IMR-90 (cell line): Measurements from ENCODE around the gene SPIN2A. TPM values are rescaled to one million over a fixed set of nuclear protein-coding genes. Genes with fewer than 3 reads are reported as not detected.

Experiments
- ATAC-seq: fragments of 200-7000 bp; cut with Tn5 transposase; 2 replicates; pipeline ENCODE4 v1.9.1; 2020; ENCODE audit warnings: low read depth, mild to moderate bottlenecking, moderate library complexity
- BruUV-seq: library from RNA; stranded (reverse); fragments of 400-500 nt; replicated peaks from 2 replicates; lab custom pipeline; 2021; lab: Mats Ljungman, UMichigan
- CTCF ChIA-PET: fragments of 300-600 bp; formaldehyde crosslinking; extraction: SDS; loops from one replicate; lab custom pipeline; 2021; ENCODE audit warnings: antibody characterized with exemption; lab: Yijun Ruan, JAX
- POLR2A ChIA-PET: fragments of 300-600 bp; sonication (Branson Sonifier 250); formaldehyde crosslinking; loops from one replicate; lab custom pipeline; 2022; ENCODE audit warnings: antibody characterized with exemption; ENCODE audit not compliant: unreplicated experiment; lab: Charles Lee
- DNase-seq: peaks from one replicate; pipeline ENCODE4 v3.0.0; 2013
- H2AFZ ChIP-seq: replicated peaks from 2 replicates; pipeline ENCODE3; 2013; ENCODE audit warnings: low read length, mild to moderate bottlenecking; ENCODE audit not compliant: poor library complexity
- H2AK5ac ChIP-seq: 2 replicates; pipeline ENCODE4 v1.6.1; 2013; ENCODE audit warnings: low read depth, low read length, inconsistent platforms
- H2AK9ac ChIP-seq: replicated peaks from 2 replicates; pipeline ENCODE3; 2013; ENCODE audit warnings: mild to moderate bottlenecking, low read depth, low read length, moderate library complexity; ENCODE audit not compliant: poor library complexity
- H2BK120ac ChIP-seq: 2 replicates; pipeline ENCODE4 v1.6.1; 2013; ENCODE audit warnings: low read depth, low read length, inconsistent platforms
- H2BK15ac ChIP-seq: 3 replicates; pipeline ENCODE4 v1.6.1; 2013; ENCODE audit warnings: low read depth, low read length, inconsistent platforms
- H2BK20ac ChIP-seq: 2 replicates; pipeline ENCODE4 v1.6.1; 2013; ENCODE audit warnings: low read depth, mild to moderate bottlenecking, inconsistent platforms, low read length, moderate library complexity
- H2BK5ac ChIP-seq: 2 replicates; pipeline ENCODE4 v1.6.1; 2013; ENCODE audit warnings: mild to moderate bottlenecking, low read depth, low read length, inconsistent platforms; ENCODE audit not compliant: poor library complexity, severe bottlenecking
- H3K14ac ChIP-seq: replicated peaks from 2 replicates; pipeline ENCODE4 v1.6.1; 2013; ENCODE audit warnings: low read depth, low read length, inconsistent platforms
- H3K18ac ChIP-seq: 2 replicates; pipeline ENCODE4 v1.6.1; 2013; ENCODE audit warnings: low read depth, low read length, control low read depth
- H3K23ac ChIP-seq: 2 replicates; pipeline ENCODE4 v1.6.1; 2013; ENCODE audit warnings: low read depth, low read length, inconsistent platforms
- H3K27ac ChIP-seq: 2 replicates; pipeline ENCODE4 v1.5.1; 2013; ENCODE audit warnings: mild to moderate bottlenecking, control low read depth, low read length; ENCODE audit not compliant: insufficient read depth
- H3K27me3 ChIP-seq: 2 replicates; pipeline ENCODE4 v1.6.1; 2013; ENCODE audit warnings: low read length; ENCODE audit not compliant: control insufficient read depth, insufficient read depth
- H3K36me3 ChIP-seq: 2 replicates; pipeline ENCODE4 v1.6.1; 2013; ENCODE audit warnings: low read length, mixed read lengths; ENCODE audit not compliant: control insufficient read depth, insufficient read depth
- H3K4ac ChIP-seq: 2 replicates; pipeline ENCODE4 v1.6.1; 2013; ENCODE audit warnings: low read depth, low read length, inconsistent platforms
- H3K4me1 ChIP-seq: 2 replicates; pipeline ENCODE4 v1.6.1; 2013; ENCODE audit warnings: low read length, mixed read lengths; ENCODE audit not compliant: control insufficient read depth, insufficient read depth
- H3K4me2 ChIP-seq: 2 replicates; pipeline ENCODE4 v1.6.1; 2013; ENCODE audit warnings: low read depth, mild to moderate bottlenecking, control low read depth, low read length, moderate library complexity
- H3K4me3 ChIP-seq: 2 replicates; pipeline ENCODE4 v1.5.1; 2013; ENCODE audit warnings: low read depth, mild to moderate bottlenecking, control low read depth, low read length, moderate library complexity; ENCODE audit not compliant: insufficient read depth
- H3K56ac ChIP-seq: 2 replicates; pipeline ENCODE4 v1.6.1; 2013; ENCODE audit warnings: low read length, inconsistent platforms; ENCODE audit not compliant: insufficient read depth; ENCODE audit errors: extremely low read depth
- H3K79me1 ChIP-seq, 2 experiments: 2 replicates each; pipeline ENCODE4 v1.6.1; 2013; ENCODE audit warnings: low read length in 2 of 2, inconsistent platforms in 1 of 2, low read depth in 1 of 2
- H3K9ac ChIP-seq: 2 replicates; pipeline ENCODE4 v1.6.1; 2013; ENCODE audit warnings: low read depth, low read length, control low read depth
- H3K9me1 ChIP-seq: 2 replicates; pipeline ENCODE4 v1.6.1; 2013; ENCODE audit warnings: low read length, inconsistent platforms; ENCODE audit not compliant: insufficient read depth
- H3K9me3 ChIP-seq: 2 replicates; pipeline ENCODE4 v1.6.1; 2013; ENCODE audit warnings: low read length; ENCODE audit not compliant: control insufficient read depth, insufficient read depth
- H4K20me1 ChIP-seq: 2 replicates; pipeline ENCODE4 v1.6.1; 2013; ENCODE audit warnings: low read length, inconsistent platforms; ENCODE audit not compliant: insufficient read depth
- H4K5ac ChIP-seq: 2 replicates; pipeline ENCODE4 v1.6.1; 2013; ENCODE audit warnings: mild to moderate bottlenecking, low read depth, low read length, control low read depth
- H4K8ac ChIP-seq, 2 experiments: 2 replicates each; pipeline ENCODE4 v1.6.1; 2013; ENCODE audit warnings: low read depth in 2 of 2, low read length in 2 of 2, control low read depth in 1 of 2, inconsistent platforms in 1 of 2
- H4K91ac ChIP-seq: 2 replicates; pipeline ENCODE4 v1.6.1; 2013; ENCODE audit warnings: low read depth, low read length, inconsistent platforms; ENCODE audit not compliant: insufficient read depth
- BHLHE40 ChIP-seq: fragments of 150-350 bp; IDR thresholded peaks from 2 replicates; pipeline ENCODE4 v1.6.1; 2016; ENCODE audit warnings: mild to moderate bottlenecking, low read depth, low read length
- CHD1 ChIP-seq: IDR thresholded peaks from 2 replicates; pipeline ENCODE4 v1.6.1; 2012; ENCODE audit warnings: low read depth, low read length, improper control_type of control experiment
- FOS ChIP-seq: fragments of 150-350 bp; IDR thresholded peaks from 2 replicates; pipeline ENCODE4 v1.6.1; 2016; ENCODE audit warnings: low read depth, low read length
- MAFK ChIP-seq: IDR thresholded peaks from 2 replicates; pipeline ENCODE4 v1.6.1; 2012; ENCODE audit warnings: low read depth, low read length, improper control_type of control experiment
- MAZ ChIP-seq: IDR thresholded peaks from 2 replicates; pipeline ENCODE4 v1.6.1; 2012; ENCODE audit warnings: low read depth, mild to moderate bottlenecking, low read length, improper control_type of control experiment, moderate library complexity, borderline replicate concordance
- MXI1 ChIP-seq: IDR thresholded peaks from 2 replicates; pipeline ENCODE4 v1.6.1; 2012; ENCODE audit warnings: low read depth, mild to moderate bottlenecking, low read length, moderate library complexity, borderline replicate concordance
- NFE2L2 ChIP-seq: fragments of 150-350 bp; IDR thresholded peaks from 2 replicates; pipeline ENCODE4 v1.6.1; 2016; ENCODE audit warnings: low read depth, mild to moderate bottlenecking, low read length
- POLR2A ChIP-seq: IDR thresholded peaks from 2 replicates; pipeline ENCODE4 v1.6.1; 2012; ENCODE audit warnings: mild to moderate bottlenecking, low read depth, low read length
- RAD21 ChIP-seq: IDR thresholded peaks from 2 replicates; pipeline ENCODE4 v1.6.1; 2012; ENCODE audit warnings: low read length, improper control_type of control experiment
- RCOR1 ChIP-seq: IDR thresholded peaks from 2 replicates; pipeline ENCODE4 v1.6.1; 2012; ENCODE audit warnings: mild to moderate bottlenecking, low read length, improper control_type of control experiment; ENCODE audit not compliant: insufficient replicate concordance
- RFX5 ChIP-seq: IDR thresholded peaks from 2 replicates; pipeline ENCODE4 v1.8.0; 2012; ENCODE audit warnings: low read depth, mild to moderate bottlenecking, low read length, moderate library complexity
- SMC3 ChIP-seq: fragments of 150-350 bp; IDR thresholded peaks from 2 replicates; pipeline ENCODE4 v1.6.1; 2016; ENCODE audit warnings: low read depth, mild to moderate bottlenecking, antibody characterized with exemption, low read length, moderate library complexity
- WGBS, 2 experiments: methylation state at CpG; one replicate each; pipeline versions ENCODE4 v1.1.5 to v1.1.7; 2013; ENCODE audit warnings: missing lambda C conversion rate in 2 of 2; ENCODE audit not compliant: insufficient read length in 1 of 2; ENCODE audit errors: extremely low coverage in 2 of 2; 5-methylcytosine and 5-hydroxymethylcytosine counted together
- dilution Hi-C: fragments of 300-500 bp; cut with HindIII; formaldehyde crosslinking; loops from one replicate; pipeline ENCODE4 v1.14.3; 2018; ENCODE audit warnings: low sequenced_read_pairs; ENCODE audit not compliant: unreplicated experiment
- in situ Hi-C: fragments of 300-500 bp; cut with MboI; formaldehyde crosslinking; loops from 3 replicates; pipeline ENCODE4 v1.14.3; 2019; ENCODE audit warnings: low sequenced_read_pairs, inconsistent platforms, mixed read lengths
- intact Hi-C: fragments of 100-400 bp; cut with micrococcal nuclease; formaldehyde crosslinking; loops from 2 replicates; pipeline ENCODE4 v1.10.0; 2022
- polyA plus RNA-seq, 3 experiments: library from polyadenylated mRNA; depleted of rRNA; stranded (reverse); fragments of >200 nt; gene quantifications; 2 replicates each; pipeline ENCODE4 v1.2.3, GENCODE V29; 2012; ENCODE audit warnings: low replicate concordance in 1 of 3
- total RNA-seq: library from RNA; depleted of rRNA; stranded (reverse); fragments of >200 nt; gene quantifications from 2 replicates; pipeline ENCODE4 v1.2.3, GENCODE V29; 2012
- TF ChIP-seq, protein P1 (sequence below): fragments of 150-350 bp; IDR thresholded peaks from 2 replicates; pipeline ENCODE4 v1.6.1; 2017; ENCODE audit warnings: mild to moderate bottlenecking, antibody characterized with exemption, low read length, low read depth
- TF ChIP-seq, protein P2 (sequence below): fragments of 150-350 bp; IDR thresholded peaks from 2 replicates; pipeline ENCODE4 v1.6.1; 2016; ENCODE audit warnings: low read depth, mild to moderate bottlenecking, low read length, moderate library complexity, borderline replicate concordance
- TF ChIP-seq, protein P3 (sequence below): conservative IDR thresholded peaks from 2 replicates; pipeline ENCODE4 v1.5.1; 2012; ENCODE audit warnings: mild to moderate bottlenecking, low read depth, low read length, improper control_type of control experiment

Gene SPIN2A
- total and polyA plus RNA-seq, 2 of the 4 experiments (the other 2 are of a cell fraction), result 0.18 to 0.63 TPM

DNA sequence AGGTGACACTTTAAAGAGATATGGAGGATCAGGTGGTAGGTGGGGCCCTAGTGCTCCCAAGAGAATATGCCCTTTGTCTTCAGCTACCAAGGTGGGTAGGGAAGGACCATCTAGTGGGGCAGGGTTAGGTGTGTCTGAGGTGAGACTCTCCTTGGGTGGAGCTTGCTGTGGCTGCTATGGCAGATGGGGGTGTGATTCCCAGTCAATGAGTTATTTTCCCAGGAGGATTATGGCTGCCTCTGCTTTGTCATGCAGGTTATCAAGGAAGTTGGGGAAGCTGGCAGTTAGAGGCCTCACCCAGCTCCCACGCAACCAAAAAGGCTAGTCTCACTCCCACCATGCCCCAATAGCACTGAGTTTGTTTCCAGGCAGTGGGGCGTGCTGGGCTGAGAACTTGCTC, 18.0 kb upstream of the SPIN2A start:
- Histone ChIP-seq H3K18ac (no peak overlapping the region), H2BK20ac (no peak overlapping the region), H3K4ac (no peak overlapping the region), H3K23ac (no peak overlapping the region), H4K91ac (no peak overlapping the region), H3K36me3 (no peaks in the 10 kb centered on the region), H3K4me3 (no peak overlapping the region), H3K27me3 (no peaks in the 10 kb centered on the region), H3K9me1 (no peaks in the 10 kb centered on the region), H3K27ac (no peak overlapping the region), H4K20me1 (no peaks in the 10 kb centered on the region), H2AFZ (no peak overlapping the region), H3K9me3 (no peaks in the 10 kb centered on the region), H4K8ac (no peak overlapping the region), H3K4me2 (no peak overlapping the region), H3K79me1 (no peaks in the 10 kb centered on the region), H3K56ac (no peak overlapping the region), H3K14ac (no peak overlapping the region), H2AK5ac (no peak overlapping the region), H4K5ac (no peak overlapping the region), H3K9ac (no peak overlapping the region), H2BK15ac (no peak overlapping the region), H2BK5ac (no peak overlapping the region), H2AK9ac (no peak overlapping the region), H2BK120ac (no peak overlapping the region), H3K4me1 (no peaks in the 10 kb centered on the region)
- DNase-seq, result no peak
- POLR2A ChIA-PET, result no interaction called here
- TF ChIP-seq CHD1 (no peak), RFX5 (no peak), MAFK (no peak), RCOR1 (no peak), SMC3 (no peak), MAZ (no peak), FOS (no peak), BHLHE40 (no peak), NFE2L2 (no peak), MXI1 (no peak), POLR2A (no peak), RAD21 (no peak)
- TF ChIP-seq, protein P1, sequence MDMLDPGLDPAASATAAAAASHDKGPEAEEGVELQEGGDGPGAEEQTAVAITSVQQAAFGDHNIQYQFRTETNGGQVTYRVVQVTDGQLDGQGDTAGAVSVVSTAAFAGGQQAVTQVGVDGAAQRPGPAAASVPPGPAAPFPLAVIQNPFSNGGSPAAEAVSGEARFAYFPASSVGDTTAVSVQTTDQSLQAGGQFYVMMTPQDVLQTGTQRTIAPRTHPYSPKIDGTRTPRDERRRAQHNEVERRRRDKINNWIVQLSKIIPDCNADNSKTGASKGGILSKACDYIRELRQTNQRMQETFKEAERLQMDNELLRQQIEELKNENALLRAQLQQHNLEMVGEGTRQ, result no peak
- TF ChIP-seq, protein P2, sequence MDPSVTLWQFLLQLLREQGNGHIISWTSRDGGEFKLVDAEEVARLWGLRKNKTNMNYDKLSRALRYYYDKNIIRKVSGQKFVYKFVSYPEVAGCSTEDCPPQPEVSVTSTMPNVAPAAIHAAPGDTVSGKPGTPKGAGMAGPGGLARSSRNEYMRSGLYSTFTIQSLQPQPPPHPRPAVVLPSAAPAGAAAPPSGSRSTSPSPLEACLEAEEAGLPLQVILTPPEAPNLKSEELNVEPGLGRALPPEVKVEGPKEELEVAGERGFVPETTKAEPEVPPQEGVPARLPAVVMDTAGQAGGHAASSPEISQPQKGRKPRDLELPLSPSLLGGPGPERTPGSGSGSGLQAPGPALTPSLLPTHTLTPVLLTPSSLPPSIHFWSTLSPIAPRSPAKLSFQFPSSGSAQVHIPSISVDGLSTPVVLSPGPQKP, result no peak
- TF ChIP-seq, protein P3, sequence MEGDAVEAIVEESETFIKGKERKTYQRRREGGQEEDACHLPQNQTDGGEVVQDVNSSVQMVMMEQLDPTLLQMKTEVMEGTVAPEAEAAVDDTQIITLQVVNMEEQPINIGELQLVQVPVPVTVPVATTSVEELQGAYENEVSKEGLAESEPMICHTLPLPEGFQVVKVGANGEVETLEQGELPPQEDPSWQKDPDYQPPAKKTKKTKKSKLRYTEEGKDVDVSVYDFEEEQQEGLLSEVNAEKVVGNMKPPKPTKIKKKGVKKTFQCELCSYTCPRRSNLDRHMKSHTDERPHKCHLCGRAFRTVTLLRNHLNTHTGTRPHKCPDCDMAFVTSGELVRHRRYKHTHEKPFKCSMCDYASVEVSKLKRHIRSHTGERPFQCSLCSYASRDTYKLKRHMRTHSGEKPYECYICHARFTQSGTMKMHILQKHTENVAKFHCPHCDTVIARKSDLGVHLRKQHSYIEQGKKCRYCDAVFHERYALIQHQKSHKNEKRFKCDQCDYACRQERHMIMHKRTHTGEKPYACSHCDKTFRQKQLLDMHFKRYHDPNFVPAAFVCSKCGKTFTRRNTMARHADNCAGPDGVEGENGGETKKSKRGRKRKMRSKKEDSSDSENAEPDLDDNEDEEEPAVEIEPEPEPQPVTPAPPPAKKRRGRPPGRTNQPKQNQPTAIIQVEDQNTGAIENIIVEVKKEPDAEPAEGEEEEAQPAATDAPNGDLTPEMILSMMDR, result no peak
- no peak for ATAC-seq
- WGBS, 2 experiments, result no CpG with 5 or more reads among the region's 2 CpGs
- no TSS peak for BruUV-seq
- CTCF ChIA-PET, result interaction anchor here (0.6 kb wide), 1 partner anchor 419 kb away, joined by 3 read pairs; no protein-coding TSS in a partner anchor
- in situ Hi-C loops (no loop called here), intact Hi-C loops (loop anchor here (5.0 to 10.0 kb wide), 2 partner anchors 297 to 440 kb away; partner anchors contain the start of gene ZXDB), dilution Hi-C loops (no loop called here)
